Fibroblast of gingiva (primary cell): Measurements from ENCODE around the gene ARID1A.

Source experiments
- DNase-seq: peaks from one replicate; pipeline ENCODE4 v3.0.0-alpha.2; 2011; ENCODE audit warnings: low read depth

Gene ARID1A

DNA sequence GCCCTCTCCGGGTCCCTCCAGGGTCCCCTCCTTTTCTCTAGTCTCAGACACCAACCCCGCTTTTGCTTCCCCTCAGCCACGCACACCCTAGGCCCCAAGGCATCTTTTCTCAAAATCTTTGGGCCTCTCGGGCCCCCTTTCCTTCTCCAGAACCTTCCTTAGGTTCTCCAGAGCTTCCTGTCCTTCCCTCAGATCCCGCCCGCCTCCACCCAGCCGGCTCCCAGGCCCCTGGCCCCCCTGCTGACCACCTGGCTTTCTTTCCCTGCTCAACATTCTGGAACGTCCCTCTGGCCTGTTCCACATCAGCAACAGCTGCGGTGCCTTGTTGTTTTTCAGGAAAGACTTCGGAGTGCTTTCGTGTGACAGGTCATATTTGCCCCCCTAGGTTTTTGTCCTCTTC lies 131.8 kb downstream of the ARID1A start:
- no peak for DNase-seq

DNA sequence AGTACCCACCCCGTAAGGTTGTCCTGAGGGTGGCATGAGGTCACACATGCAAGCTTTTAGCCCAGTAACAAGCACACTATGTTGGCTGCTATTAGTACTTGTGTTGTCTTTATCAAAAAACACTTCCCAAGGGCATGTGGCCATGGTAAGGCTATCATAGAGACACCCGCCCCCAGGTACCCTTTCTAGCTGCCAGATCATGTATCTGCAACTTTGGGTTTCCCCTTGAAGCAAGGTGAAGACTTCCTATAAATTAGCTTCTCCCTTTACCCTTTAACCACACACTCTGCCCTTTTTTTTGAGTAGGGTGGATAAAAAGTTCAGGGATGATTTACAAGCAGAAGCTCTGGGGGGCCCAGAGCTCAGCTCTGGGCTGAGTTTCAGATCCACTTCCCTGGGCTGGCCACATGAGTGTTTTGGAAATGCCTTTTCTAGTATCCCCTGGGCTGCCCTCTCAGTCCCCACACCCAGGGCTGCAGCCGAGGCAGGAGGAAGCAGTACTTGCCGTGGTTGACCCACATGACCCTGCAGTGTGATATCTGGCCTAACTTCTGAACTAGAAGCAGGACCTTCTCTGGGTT lies 132.7 kb downstream of the ARID1A start:
- no peak for DNase-seq

DNA sequence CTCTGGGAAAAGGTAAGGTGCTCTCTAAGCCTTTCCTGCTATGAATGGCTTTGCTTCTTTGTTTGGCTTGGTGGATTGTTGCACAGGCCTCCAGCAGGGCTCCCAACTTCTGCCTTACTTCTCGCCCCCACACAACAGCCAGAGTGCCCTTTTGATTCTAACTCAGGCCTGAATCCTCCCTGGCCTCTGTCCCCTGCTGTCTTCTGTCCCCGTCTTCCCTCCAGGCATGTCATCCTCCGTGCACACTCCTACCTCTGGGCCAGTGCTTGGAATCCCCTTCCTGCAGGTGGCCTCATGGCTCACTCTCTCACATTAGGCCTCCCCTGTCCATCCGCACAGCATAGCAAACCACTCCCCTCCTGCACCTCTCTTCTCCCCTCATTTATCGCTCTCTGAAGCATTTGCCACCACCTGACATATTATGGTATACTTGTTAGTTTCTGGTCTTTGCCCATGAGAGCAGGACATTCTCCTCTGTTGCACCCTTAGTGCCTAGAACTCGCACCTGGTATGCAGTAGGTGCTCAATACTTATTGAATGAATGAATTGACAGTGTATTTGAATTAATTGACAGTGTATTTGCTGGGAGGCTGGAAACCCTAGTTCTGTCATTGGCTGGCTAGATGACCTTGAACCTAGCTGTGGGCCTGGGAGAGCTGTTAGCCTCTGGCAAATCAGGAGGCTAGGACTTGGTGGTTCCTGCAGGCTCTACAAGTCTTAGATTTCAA lies 133.5 kb downstream of the ARID1A start:
- DNase-seq = no peak

DNA sequence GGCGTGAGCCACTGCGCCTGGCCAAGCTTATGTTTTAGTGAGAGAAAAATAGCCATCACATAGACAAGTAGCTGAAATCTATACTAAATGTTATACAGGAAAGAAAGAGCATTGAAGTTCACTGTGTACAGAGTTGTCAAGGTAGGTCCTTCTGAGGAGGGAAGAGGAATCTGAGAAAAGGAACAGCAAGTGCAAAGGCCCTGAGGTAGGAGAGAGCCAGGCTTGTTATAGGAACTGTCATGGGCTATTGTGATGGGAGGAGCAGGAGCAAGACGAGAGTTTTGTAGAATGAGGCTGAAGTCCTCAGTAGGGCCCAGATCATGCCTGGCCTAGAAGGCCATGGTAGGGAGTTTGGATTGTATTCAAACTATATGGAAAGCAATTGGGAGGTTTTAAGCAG lies 135.2 kb downstream of the ARID1A start:
- no peak for DNase-seq
